GM10266 (cell line): ENCODE results near the gene KISS1R.
A peak's percentile ranks its signal among the peaks of the same experiment; 100 is the strongest.
"Not testable (repeated sequence)": the region's sequence is repeated elsewhere in the genome, so short reads cannot be mapped to it uniquely, and the experiment has no call there.

Experiments used
- DNase-seq: peaks from one replicate; pipeline ENCODE4 v3.0.0; 2012; ENCODE audit errors: extremely low spot score
- CTCF ChIP-seq: IDR thresholded peaks from 2 replicates; pipeline ENCODE4 v1.5.1; 2012; ENCODE audit warnings: mild to moderate bottlenecking, low read depth; ENCODE audit not compliant: control insufficient read depth, insufficient read depth; ENCODE audit errors: missing control alignments

Gene KISS1R

GRCh38 chr19:890831-891230, 26.3 kb upstream of the KISS1R start:
- no peak for DNase-seq
- no peak for TF ChIP-seq CTCF

GRCh38 chr19:891421-892200, 25.5 kb upstream of the KISS1R start:
- not testable (repeated sequence) for DNase-seq

- TF ChIP-seq CTCF = no peak
- DNase-seq = peak; percentile 82
Measured at GRCh38 chr19:892243-892893, 24.8 kb upstream of the KISS1R start.

GRCh38 chr19:892894-893689, 24.0 kb upstream of the KISS1R start, which contains the start of the genes MED16 and RNU6-9:
MED16 (minus strand) TSS chr19:893187; CDS start chr19:891131, 2,056 bp downstream.
RNU6-9 (plus strand) TSS chr19:893484.
- no peak for TF ChIP-seq CTCF
- peak; percentile 100 for DNase-seq

GRCh38 chr19:896434-896833, 20.7 kb upstream of the KISS1R start:
- TF ChIP-seq CTCF = no peak
- no peak for DNase-seq

GRCh38 chr19:896999-897398, 20.1 kb upstream of the KISS1R start:
- DNase-seq = no peak
- no peak for TF ChIP-seq CTCF

- peak; percentile 9 for TF ChIP-seq CTCF
- no peak for DNase-seq
Measured at GRCh38 chr19:897442-898039, 19.6 kb upstream of the KISS1R start.
